Lower lobe of right lung (tissue), 2 donors: ENCODE data around the gene SPAG17. TPM values are rescaled to one million over a fixed set of nuclear protein-coding genes. Genes with fewer than 3 reads are reported as not detected.

Experiments
- ATAC-seq, 2 donors: fragments of 200-7000 bp; cut with Tn5 transposase; one replicate each; pipeline ENCODE4 v1.9.1; 2020 to 2022; ENCODE audit warnings: mild to moderate bottlenecking in 2 of 2, moderate library complexity in 2 of 2
- DNase-seq: peaks from one replicate; pipeline ENCODE4 v3.0.0-alpha.2; 2020
- H3K27ac ChIP-seq: fragments of 200-600 bp; one replicate; pipeline ENCODE4 v1.8.0; 2022
- H3K27me3 ChIP-seq: fragments of 200-600 bp; one replicate; pipeline ENCODE4 v1.8.0; 2022; ENCODE audit warnings: low read depth
- H3K36me3 ChIP-seq: fragments of 200-600 bp; one replicate; pipeline ENCODE4 v1.8.0; 2022; ENCODE audit warnings: mild to moderate bottlenecking
- H3K4me1 ChIP-seq: fragments of 200-600 bp; one replicate; pipeline ENCODE4 v1.8.0; 2022
- H3K4me3 ChIP-seq: fragments of 200-600 bp; one replicate; pipeline ENCODE4 v1.8.0; 2022; ENCODE audit warnings: mild to moderate bottlenecking
- H3K9me3 ChIP-seq: fragments of 200-600 bp; one replicate; pipeline ENCODE4 v1.8.0; 2022
- CTCF ChIP-seq: fragments of 200-600 bp; IDR thresholded peaks from one replicate; pipeline ENCODE4 v1.8.0; 2022; ENCODE audit warnings: antibody characterized with exemption, mild to moderate bottlenecking
- intact Hi-C: fragments of 100-400 bp; cut with DNase I; formaldehyde crosslinking; loops from one replicate; pipeline ENCODE4 v1.11.0; 2022
- total RNA-seq: library from RNA; stranded (reverse); fragmentation: NEBNext Ultra II Directional; extraction: Animal tissue kit (Norgen Biotek cat#: 25700); gene quantifications from one replicate; pipeline ENCODE4 v1.2.1, GENCODE V29; 2021
- donor health status: DM: no; HTN: yes; CAD: no; lungs with severe emphysema.

Gene SPAG17
- total RNA-seq, 1 donor from 2014 or later, result 9.9 TPM

- intact Hi-C loops, result loop anchor here (5.0 kb wide), 1 partner anchor 853 kb away; no protein-coding TSS in a partner anchor
- no peak overlapping the region for H3K27ac ChIP-seq
- ATAC-seq (no peak), DNase-seq (no peak)
- no peak overlapping the region for H3K4me3 ChIP-seq
- H3K9me3 ChIP-seq, result no peaks in the 10 kb centered on the region
- H3K27me3 ChIP-seq, result no peaks in the 10 kb centered on the region
- H3K4me1 ChIP-seq, result no peaks in the 10 kb centered on the region
- no peaks in the 10 kb centered on the region for H3K36me3 ChIP-seq
- TF ChIP-seq CTCF, result peak; percentile 11
Measured at GRCh38 chr1:118154220-118154619, 30.8 kb downstream of the SPAG17 start.

GRCh38 chr1:118151312-118151937, 33.6 kb downstream of the SPAG17 start:
- intact Hi-C loops, result loop anchor here (5.0 kb wide), 1 partner anchor 856 kb away; no protein-coding TSS in a partner anchor
- Histone ChIP-seq H3K27ac (no peak overlapping the region), H3K4me1 (no peaks in the 10 kb centered on the region), H3K4me3 (no peak overlapping the region), H3K9me3 (no peaks in the 10 kb centered on the region), H3K27me3 (no peaks in the 10 kb centered on the region), H3K36me3 (no peaks in the 10 kb centered on the region)
- peak; percentile 61 for TF ChIP-seq CTCF
- no peak for ATAC-seq
- DNase-seq, result peak; percentile 51

GRCh38 chr1:118149799-118150198, 35.2 kb downstream of the SPAG17 start:
- no peak overlapping the region for H3K27ac ChIP-seq
- no peaks in the 10 kb centered on the region for H3K4me1 ChIP-seq
- no peak for TF ChIP-seq CTCF
- H3K36me3 ChIP-seq, result no peaks in the 10 kb centered on the region
- intact Hi-C loops, result loop anchor here (5.0 kb wide), 1 partner anchor 858 kb away; no protein-coding TSS in a partner anchor
- DNase-seq (no peak), ATAC-seq (no peak)
- H3K27me3 ChIP-seq, result no peaks in the 10 kb centered on the region
- no peak overlapping the region for H3K4me3 ChIP-seq
- no peaks in the 10 kb centered on the region for H3K9me3 ChIP-seq

- no peak for TF ChIP-seq CTCF
- no peak for ATAC-seq
- Histone ChIP-seq H3K36me3 (no peaks in the 10 kb centered on the region), H3K4me1 (no peaks in the 10 kb centered on the region), H3K27ac (no peak overlapping the region), H3K9me3 (no peaks in the 10 kb centered on the region), H3K4me3 (no peak overlapping the region), H3K27me3 (no peaks in the 10 kb centered on the region)
- no peak for DNase-seq
- intact Hi-C loops, result no loop called here
Measured at GRCh38 chr1:118148034-118148433, 37.0 kb downstream of the SPAG17 start.

- TF ChIP-seq CTCF, result no peak
- Histone ChIP-seq H3K36me3 (no peaks in the 10 kb centered on the region), H3K27me3 (no peaks in the 10 kb centered on the region), H3K9me3 (no peaks in the 10 kb centered on the region), H3K27ac (no peak overlapping the region), H3K4me1 (no peaks in the 10 kb centered on the region), H3K4me3 (no peak overlapping the region)
- intact Hi-C loops, result no loop called here
- no peak for DNase-seq
- peak; percentile 25 to 69 for ATAC-seq
Measured at GRCh38 chr1:118147522-118147921, 37.5 kb downstream of the SPAG17 start.
